ENCODE data around the gene DOCK10. TPM values are rescaled to one million over a fixed set of nuclear protein-coding genes. Genes with fewer than 3 reads are reported as not detected.

The DOCK10 gene
- total and polyA plus RNA-seq, 2 donors (not counting 1 experiment from before 2014, with no cell fraction given): 49.5 to 139 TPM

DNA sequence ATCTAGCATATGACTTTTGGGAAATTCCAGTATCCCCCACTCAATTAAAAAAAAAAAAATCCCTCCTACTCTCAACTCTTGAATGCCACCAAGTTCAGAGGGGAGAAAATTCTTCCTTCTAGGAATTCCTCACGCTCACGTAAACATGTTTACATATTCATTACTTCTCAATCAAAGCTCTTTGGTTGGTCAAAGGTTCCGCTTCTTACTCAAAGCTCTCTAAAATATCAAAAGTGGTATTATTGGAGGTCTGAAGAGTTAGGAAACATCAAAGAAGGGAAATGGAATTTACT is 4.1 kb downstream of the DOCK10 start:
- Mint-ChIP-seq H3K4me3 (peak overlapping the region; percentile 80), H3K27ac (peak overlapping the region; percentile 60), H3K27me3 (peaks cover 4% of the 10 kb centered on the region), H3K9me3 (ENCODE audit: insufficient read depth) (no peaks in the 10 kb centered on the region), H3K4me1 (peaks cover 53% of the 10 kb centered on the region)
- CTCF ChIA-PET: interaction anchor here (0.6 to 0.9 kb wide), 2 partner anchors 17 to 36 kb away, joined by 3 to 6 read pairs; no protein-coding TSS in a partner anchor
- Histone ChIP-seq H2AFZ (ENCODE audit: insufficient read depth, low read depth, low read length, poor library complexity, severe bottlenecking) (no peak overlapping the region), H3K27me3 (replicated peaks in 1 of 4; ENCODE audit: control extremely low read depth in 1 of 4, control insufficient read depth in 3 of 4, insufficient read depth in 4 of 4, low read length in 3 of 4) (no peaks in the 10 kb centered on the region), H3K79me2 (ENCODE audit: control insufficient read depth, insufficient read depth, low read length) (peaks cover 81% of the 10 kb centered on the region), H4K20me1 (ENCODE audit: control insufficient read depth, insufficient read depth, low read length, poor library complexity, severe bottlenecking) (peaks cover 11% of the 10 kb centered on the region), H3K36me3 (replicated peaks in 1 of 2; ENCODE audit: control extremely low read depth in 1 of 2, control insufficient read depth in 1 of 2, extremely low read depth in 1 of 2, insufficient read depth in 2 of 2, low read length in 1 of 2) (peaks cover 0 to 3% of the 10 kb centered on the region in 2 experiments), H3K9ac (ENCODE audit: low read length) (peak overlapping the region; percentile 31), H3K9me3 (ENCODE audit: control extremely low read depth in 1 of 3, control insufficient read depth in 2 of 3, insufficient read depth in 1 of 3, low read length in 2 of 3) (no peaks in the 10 kb centered on the region), H3K4me2 (replicated peaks; ENCODE audit: low read depth, low read length, poor library complexity, severe bottlenecking) (peak overlapping the region; percentile 52), H3K4me1 (ENCODE audit: control insufficient read depth in 2 of 2, insufficient read depth in 2 of 2, low read length in 2 of 2) (peaks cover 26 to 29% of the 10 kb centered on the region in 2 donors), H3K27ac (ENCODE audit: low read length in 2 of 2) (no peak overlapping the region), H3K4me3 (ENCODE audit: control extremely low read depth in 1 of 5, extremely low read depth in 1 of 5, insufficient read depth in 1 of 5, low read depth in 2 of 5, low read length in 4 of 5) (peak overlapping the region in 2 of 5 experiments; percentile 25 to 34)
- TF ChIP-seq EZH2 (IDR thresholded peaks at IDR 0.05; ENCODE audit: borderline replicate concordance, insufficient read depth, low read depth, low read length, poor library complexity, severe bottlenecking): no peak
- TF ChIP-seq, protein P1, sequence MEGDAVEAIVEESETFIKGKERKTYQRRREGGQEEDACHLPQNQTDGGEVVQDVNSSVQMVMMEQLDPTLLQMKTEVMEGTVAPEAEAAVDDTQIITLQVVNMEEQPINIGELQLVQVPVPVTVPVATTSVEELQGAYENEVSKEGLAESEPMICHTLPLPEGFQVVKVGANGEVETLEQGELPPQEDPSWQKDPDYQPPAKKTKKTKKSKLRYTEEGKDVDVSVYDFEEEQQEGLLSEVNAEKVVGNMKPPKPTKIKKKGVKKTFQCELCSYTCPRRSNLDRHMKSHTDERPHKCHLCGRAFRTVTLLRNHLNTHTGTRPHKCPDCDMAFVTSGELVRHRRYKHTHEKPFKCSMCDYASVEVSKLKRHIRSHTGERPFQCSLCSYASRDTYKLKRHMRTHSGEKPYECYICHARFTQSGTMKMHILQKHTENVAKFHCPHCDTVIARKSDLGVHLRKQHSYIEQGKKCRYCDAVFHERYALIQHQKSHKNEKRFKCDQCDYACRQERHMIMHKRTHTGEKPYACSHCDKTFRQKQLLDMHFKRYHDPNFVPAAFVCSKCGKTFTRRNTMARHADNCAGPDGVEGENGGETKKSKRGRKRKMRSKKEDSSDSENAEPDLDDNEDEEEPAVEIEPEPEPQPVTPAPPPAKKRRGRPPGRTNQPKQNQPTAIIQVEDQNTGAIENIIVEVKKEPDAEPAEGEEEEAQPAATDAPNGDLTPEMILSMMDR (IDR thresholded peaks at IDR 0.05): no peak
- DNase-seq (no peak), ATAC-seq (ENCODE audit: low read depth) (no peak)
- intact Hi-C loops (cut with micrococcal nuclease): no loop called here
- no CpG with 5 or more reads among the region's 3 CpGs for WGBS (ENCODE audit: insufficient coverage)
- POLR2A ChIA-PET: no interaction called here

DNA sequence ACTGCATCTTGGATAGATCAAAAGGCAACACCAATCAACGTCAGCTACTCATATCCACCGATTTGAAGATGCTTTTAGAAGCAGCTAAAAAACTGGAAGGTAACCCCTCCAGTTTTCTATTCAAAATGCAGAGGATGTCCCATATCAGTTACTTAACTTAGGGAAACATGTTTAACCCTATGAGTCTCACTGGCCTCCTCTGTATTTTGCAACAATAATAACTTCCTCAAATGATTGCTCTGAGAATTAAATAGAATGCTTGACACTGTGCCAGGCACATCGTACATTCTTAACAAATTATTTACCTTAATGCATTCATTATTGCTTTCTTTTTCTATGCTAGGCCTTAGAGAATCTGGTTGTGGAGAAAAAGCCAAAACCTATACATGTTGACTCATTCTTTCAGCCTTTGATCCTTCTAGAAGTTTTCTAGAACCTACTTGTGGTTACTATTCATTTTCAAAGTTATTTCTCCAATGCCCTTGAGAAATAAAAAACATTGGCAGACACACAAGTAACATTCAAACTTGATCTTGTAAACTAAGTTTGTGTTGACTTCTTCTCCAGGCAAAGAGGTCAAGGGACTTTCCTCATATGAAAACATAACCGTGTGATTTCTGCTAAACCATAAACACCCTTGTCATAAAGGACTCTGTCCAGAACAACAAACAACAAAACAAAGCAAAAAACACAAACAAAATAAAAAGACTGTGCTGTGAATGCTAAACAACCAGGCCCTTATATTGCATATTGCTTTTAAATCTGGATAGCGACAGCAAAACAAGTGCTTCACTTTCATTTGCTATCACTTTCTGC is 4.6 kb downstream of the DOCK10 start:
- intact Hi-C loops (cut with micrococcal nuclease): no loop called here
- 92% methylated on average over 3 of the region's 5 CpGs for WGBS (ENCODE audit: insufficient coverage)
- H3K4me2 ChIP-seq (replicated peaks; ENCODE audit: low read depth, low read length, poor library complexity, severe bottlenecking): peak overlapping the region; percentile 52
- H3K4me3 ChIP-seq (ENCODE audit: control extremely low read depth in 1 of 5, extremely low read depth in 1 of 5, insufficient read depth in 1 of 5, low read depth in 2 of 5, low read length in 4 of 5): peak overlapping the region in 2 of 5 experiments; percentile 25 to 34
- H3K4me1 ChIP-seq (ENCODE audit: control insufficient read depth in 2 of 2, insufficient read depth in 2 of 2, low read length in 2 of 2): peaks cover 21 to 24% of the 10 kb centered on the region in 2 donors
- TF ChIP-seq, protein P1 (IDR thresholded peaks at IDR 0.05): no peak
- no peak for TF ChIP-seq EZH2 (IDR thresholded peaks at IDR 0.05; ENCODE audit: borderline replicate concordance, insufficient read depth, low read depth, low read length, poor library complexity, severe bottlenecking)
- peaks cover 0 to 3% of the 10 kb centered on the region in 2 experiments for H3K36me3 ChIP-seq (replicated peaks in 1 of 2; ENCODE audit: control extremely low read depth in 1 of 2, control insufficient read depth in 1 of 2, extremely low read depth in 1 of 2, insufficient read depth in 2 of 2, low read length in 1 of 2)
- POLR2A ChIA-PET: no interaction called here
- Mint-ChIP-seq H3K27me3 (no peaks in the 10 kb centered on the region), H3K4me3 (peak overlapping the region; percentile 80), H3K4me1 (peaks cover 48% of the 10 kb centered on the region), H3K9me3 (ENCODE audit: insufficient read depth) (no peaks in the 10 kb centered on the region), H3K27ac (peak overlapping the region; percentile 60)
- peaks cover 11% of the 10 kb centered on the region for H4K20me1 ChIP-seq (ENCODE audit: control insufficient read depth, insufficient read depth, low read length, poor library complexity, severe bottlenecking)
- no peaks in the 10 kb centered on the region for H3K27me3 ChIP-seq (replicated peaks in 1 of 4; ENCODE audit: control extremely low read depth in 1 of 4, control insufficient read depth in 3 of 4, insufficient read depth in 4 of 4, low read length in 3 of 4)
- peak overlapping the region; percentile 31 for H3K9ac ChIP-seq (ENCODE audit: low read length)
- DNase-seq: no peak
- H3K79me2 ChIP-seq (ENCODE audit: control insufficient read depth, insufficient read depth, low read length): peaks cover 81% of the 10 kb centered on the region
- no peak overlapping the region for H2AFZ ChIP-seq (ENCODE audit: insufficient read depth, low read depth, low read length, poor library complexity, severe bottlenecking)
- H3K9me3 ChIP-seq (ENCODE audit: control extremely low read depth in 1 of 3, control insufficient read depth in 2 of 3, insufficient read depth in 1 of 3, low read length in 2 of 3): no peaks in the 10 kb centered on the region
- H3K27ac ChIP-seq (ENCODE audit: low read length in 2 of 2): no peak overlapping the region
- ATAC-seq (ENCODE audit: low read depth): no peak
- CTCF ChIA-PET: no interaction called here
